ENCODE data around the gene ZNF423.

- TF ChIP-seq ARNT (IDR thresholded peaks at IDR 0.05) (no peak), PKNOX1 (IDR thresholded peaks at IDR 0.05) (no peak), CTBP1 (IDR thresholded peaks at IDR 0.05; ENCODE audit: borderline replicate concordance) (no peak; the same call in 1 of the 2 replicates), FOXK2 (IDR thresholded peaks at IDR 0.05) (no peak), ZNF384 (IDR thresholded peaks at IDR 0.05) (no peak), ELF4 (IDR thresholded peaks at IDR 0.05) (no peak), SUZ12 (IDR thresholded peaks at IDR 0.05) (no peak), SP1 (IDR thresholded peaks at IDR 0.05) (no peak)
Observed at GRCh38 chr16:49856672-49857330, 889 bp upstream of the ZNF423 start.
